Measurements from ENCODE around the gene ITGB7.

The ITGB7 gene

GRCh38 chr12:53199700-53200099, 7.4 kb downstream of the ITGB7 start:
- in situ Hi-C loops (cut with HindIII; ENCODE audit: low sequenced_read_pairs) = no loop called here

DNA sequence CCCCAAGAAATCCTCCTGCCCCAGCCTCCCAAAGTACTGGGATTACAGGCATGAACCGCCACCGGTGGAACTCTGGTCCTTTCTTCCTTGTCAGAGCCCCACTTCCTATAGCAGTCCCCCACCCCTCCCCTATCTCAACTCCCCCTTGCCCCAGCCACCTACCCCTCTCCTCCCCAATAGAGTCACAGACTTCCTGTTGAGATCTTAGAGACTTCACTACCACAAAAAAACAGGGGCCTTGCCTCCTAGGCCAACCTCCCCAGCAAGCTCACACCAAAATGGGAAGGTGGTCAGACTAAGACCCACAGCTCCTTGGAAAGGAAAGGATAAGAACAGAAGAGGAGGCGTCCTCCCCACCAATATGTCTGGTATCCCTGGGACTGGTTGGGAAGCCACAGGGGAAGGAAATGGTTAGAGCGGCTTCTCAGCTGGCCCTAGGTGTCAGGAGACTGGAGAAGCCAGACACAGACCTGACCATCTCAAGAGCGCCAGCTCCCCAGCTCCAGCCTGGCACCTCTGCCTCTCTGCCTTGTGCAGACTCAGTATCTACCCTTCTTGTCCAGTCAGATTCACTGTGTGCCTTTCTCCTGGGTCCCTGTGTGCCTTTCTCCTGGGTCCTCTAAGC, 8.5 kb downstream of the ITGB7 start:
- in situ Hi-C loops (cut with HindIII; ENCODE audit: low sequenced_read_pairs) = no loop called here

DNA sequence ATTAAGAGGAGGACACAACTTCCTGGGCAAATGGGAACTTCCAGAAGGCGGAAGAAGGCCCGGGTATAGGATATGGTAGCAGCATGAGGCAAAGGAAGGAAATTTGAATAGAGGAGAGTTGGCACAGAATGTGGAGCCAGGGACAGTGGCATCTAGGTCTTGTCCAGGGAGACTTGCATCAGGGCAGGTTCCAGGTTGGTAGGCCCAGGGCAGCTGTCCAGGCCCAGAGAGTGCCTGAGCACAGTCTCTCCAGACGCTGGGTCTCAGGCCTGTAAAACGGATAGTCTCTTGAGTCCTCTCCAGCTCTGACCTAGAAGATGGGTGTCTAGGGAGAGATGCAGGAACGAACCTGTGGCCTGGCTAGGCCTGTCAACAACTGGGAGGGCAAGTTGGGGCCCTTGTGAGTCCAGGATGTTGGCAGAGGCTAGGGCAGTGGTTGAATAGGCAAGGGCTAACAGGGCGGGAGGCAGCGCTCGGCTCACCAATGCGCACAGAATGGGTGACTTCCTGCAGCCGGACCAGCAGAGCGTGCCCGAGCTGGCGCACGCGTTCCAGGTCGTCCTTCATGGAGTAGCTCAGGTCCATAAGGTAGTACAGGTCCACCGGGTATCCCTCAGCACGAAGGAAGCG, 9.9 kb downstream of the ITGB7 start:
- in situ Hi-C loops (cut with HindIII; ENCODE audit: low sequenced_read_pairs) = no loop called here

DNA sequence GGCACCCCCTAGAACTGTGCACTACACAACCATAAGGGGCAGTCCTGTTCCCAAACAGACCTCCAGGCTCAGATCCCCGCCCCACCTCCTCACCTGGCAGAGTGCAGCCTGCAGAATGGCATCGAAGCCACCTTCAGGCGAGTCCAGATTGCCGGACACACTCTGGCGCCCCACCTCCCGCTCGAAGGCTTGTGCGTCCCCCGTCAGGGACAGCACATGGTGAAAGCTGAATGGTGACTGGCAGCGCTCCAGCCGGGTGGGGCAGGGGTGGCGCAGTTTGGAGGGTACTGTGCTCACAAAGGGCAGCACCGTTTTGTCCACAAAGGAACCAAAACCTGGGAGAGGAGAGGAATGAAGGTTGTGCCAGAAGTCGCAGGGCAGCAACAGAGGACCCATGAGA, 10.6 kb downstream of the ITGB7 start:
- in situ Hi-C loops (cut with HindIII; ENCODE audit: low sequenced_read_pairs) = no loop called here

- in situ Hi-C loops (cut with HindIII; ENCODE audit: low sequenced_read_pairs) = no loop called here
Measured at GRCh38 chr12:53195516-53196420, 11.3 kb downstream of the ITGB7 start.

- in situ Hi-C loops (cut with HindIII; ENCODE audit: low sequenced_read_pairs) = no loop called here
Measured at GRCh38 chr12:53194973-53195372, 12.1 kb downstream of the ITGB7 start.

- in situ Hi-C loops (cut with HindIII; ENCODE audit: low sequenced_read_pairs) = no loop called here
Measured at GRCh38 chr12:53193985-53194716, 12.9 kb downstream of the ITGB7 start.

GRCh38 chr12:53193040-53193439, 14.0 kb downstream of the ITGB7 start:
- in situ Hi-C loops (cut with HindIII; ENCODE audit: low sequenced_read_pairs) = no loop called here

GRCh38 chr12:53192531-53193021, 14.5 kb downstream of the ITGB7 start:
- in situ Hi-C loops (cut with HindIII; ENCODE audit: low sequenced_read_pairs) = no loop called here

GRCh38 chr12:53191885-53192530, 15.0 kb downstream of the ITGB7 start:
- in situ Hi-C loops (cut with HindIII; ENCODE audit: low sequenced_read_pairs) = no loop called here

DNA sequence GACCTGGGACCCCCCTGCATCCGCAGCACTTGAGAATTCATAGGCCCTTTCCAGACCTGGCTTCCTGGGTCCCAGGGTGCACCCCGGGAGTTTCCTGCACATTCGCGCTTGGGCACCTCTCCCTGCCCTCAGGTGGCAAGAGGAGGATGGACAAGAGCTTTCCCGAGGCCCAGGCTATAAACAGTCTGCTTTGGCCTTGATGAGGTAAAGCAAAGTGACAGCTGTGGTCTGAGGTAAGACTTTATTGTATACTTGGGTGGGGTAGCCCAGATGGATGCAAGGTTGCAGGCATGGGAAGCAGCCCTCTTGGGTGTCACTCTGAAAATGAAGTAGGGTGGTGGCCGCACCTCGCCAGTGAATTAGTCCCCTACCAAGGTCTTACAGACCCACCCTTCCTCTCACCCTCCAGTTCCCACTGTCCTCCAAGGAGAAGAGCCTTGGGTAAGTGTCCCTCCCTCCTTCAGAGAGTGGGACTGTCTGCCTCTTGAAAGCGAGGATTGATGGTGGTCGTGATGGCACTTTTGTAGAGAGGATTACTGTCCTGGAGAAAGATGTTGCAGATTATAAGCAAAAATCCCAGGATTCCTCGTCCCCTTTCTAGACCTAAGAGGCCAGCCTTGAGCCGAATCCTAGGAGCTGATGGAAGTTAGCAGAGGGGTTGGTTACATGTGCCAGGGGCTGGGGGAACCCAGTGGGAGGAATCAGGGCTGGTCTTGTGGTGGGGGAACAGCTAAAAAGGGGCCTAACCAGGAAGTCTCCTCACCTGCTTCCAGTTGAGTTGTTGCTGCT, 15.8 kb downstream of the ITGB7 start:
- in situ Hi-C loops (cut with HindIII; ENCODE audit: low sequenced_read_pairs) = no loop called here

- in situ Hi-C loops (cut with HindIII; ENCODE audit: low sequenced_read_pairs) = no loop called here
Measured at GRCh38 chr12:53190108-53190729, 16.8 kb downstream of the ITGB7 start.

- in situ Hi-C loops (cut with HindIII; ENCODE audit: low sequenced_read_pairs) = no loop called here
Measured at GRCh38 chr12:53187145-53187899, 19.7 kb downstream of the ITGB7 start.

GRCh38 chr12:53186745-53187144, 20.3 kb downstream of the ITGB7 start:
- in situ Hi-C loops (cut with HindIII; ENCODE audit: low sequenced_read_pairs) = no loop called here

DNA sequence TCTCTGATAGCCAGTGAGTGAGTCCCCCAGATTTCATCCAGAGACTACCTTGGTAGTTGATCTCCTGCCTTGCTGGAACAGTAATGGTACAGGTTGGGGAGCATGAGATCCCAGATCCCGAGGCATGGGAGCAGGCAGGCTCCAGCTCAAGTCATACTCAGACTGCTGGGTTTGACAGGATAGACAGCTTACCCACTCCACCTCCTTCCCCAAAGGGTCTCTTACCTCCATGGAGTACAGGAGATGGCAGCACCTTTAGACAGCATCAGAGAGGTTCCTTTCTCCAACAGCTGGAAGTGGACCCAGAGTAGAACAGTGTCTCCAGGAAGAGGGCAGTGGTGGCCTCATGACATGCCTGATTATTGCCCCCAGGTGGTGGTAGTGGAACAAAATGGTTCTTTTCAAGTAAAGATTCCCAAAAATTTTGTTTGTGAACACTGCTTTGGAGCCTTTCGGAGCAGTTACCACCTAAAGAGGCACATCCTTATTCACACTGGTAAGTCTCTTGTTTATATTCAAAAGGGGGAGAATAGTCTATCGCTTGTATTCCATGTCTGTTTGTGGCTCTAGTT, 21.4 kb downstream of the ITGB7 start:
- in situ Hi-C loops (cut with HindIII; ENCODE audit: low sequenced_read_pairs) = no loop called here

- in situ Hi-C loops (cut with HindIII; ENCODE audit: low sequenced_read_pairs) = no loop called here
Measured at GRCh38 chr12:53184828-53185227, 22.2 kb downstream of the ITGB7 start.

DNA sequence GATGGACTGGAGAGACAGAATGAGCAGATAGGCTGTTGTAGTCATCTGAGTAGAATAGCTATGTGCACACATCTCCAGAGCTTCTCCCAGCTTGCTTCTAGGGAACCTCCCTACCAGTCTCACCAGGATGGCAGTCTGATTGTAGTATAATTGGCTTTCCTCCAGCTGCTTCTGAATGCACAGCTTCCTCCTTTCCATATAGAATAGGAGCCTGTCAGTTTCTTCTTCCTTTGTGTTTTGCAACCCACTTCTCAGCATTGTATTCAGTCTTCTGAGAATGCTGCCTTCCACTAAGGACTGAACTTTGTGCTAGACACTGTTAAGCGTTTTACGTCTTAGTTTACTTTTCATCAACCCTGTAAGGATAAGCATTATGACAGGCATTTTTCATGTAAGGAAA, 24.1 kb downstream of the ITGB7 start:
- in situ Hi-C loops (cut with HindIII; ENCODE audit: low sequenced_read_pairs) = no loop called here

- in situ Hi-C loops (cut with HindIII; ENCODE audit: low sequenced_read_pairs) = no loop called here
Measured at GRCh38 chr12:53181935-53182334, 25.1 kb downstream of the ITGB7 start.

Measured in DLD1 (cell line).